Right ventricle myocardium inferior (tissue), 1 donor: Measurements from ENCODE around the gene KCNN3. TPM values are rescaled to one million over a fixed set of nuclear protein-coding genes. Genes with fewer than 3 reads are reported as not detected.
A peak's percentile ranks its signal among the peaks of the same experiment; 100 is the strongest.

Source experiments
- ATAC-seq: fragments of 200-7000 bp; cut with Tn5 transposase; one replicate; pipeline ENCODE4 v1.9.1; 2020; ENCODE audit warnings: mild to moderate bottlenecking, moderate library complexity
- DNase-seq: peaks from one replicate; pipeline ENCODE4 v3.0.0; 2021; ENCODE audit errors: missing footprints
- intact Hi-C: fragments of 100-400 bp; cut with DNase I; formaldehyde crosslinking; loops from one replicate; pipeline ENCODE4 v1.11.0; 2022
- total RNA-seq: library from RNA; stranded (reverse); fragmentation: NEBNext Ultra II Directional; extraction: Animal tissue kit (Norgen Biotek cat#: 25700); gene quantifications from one replicate; pipeline ENCODE4 v1.2.1, GENCODE V29; 2021
- donor health status: DM: no; HTN: yes; CAD: no; lungs with severe emphysema.

The KCNN3 gene
- total RNA-seq, 1 donor from 2014 or later, result 3.4 TPM

DNA sequence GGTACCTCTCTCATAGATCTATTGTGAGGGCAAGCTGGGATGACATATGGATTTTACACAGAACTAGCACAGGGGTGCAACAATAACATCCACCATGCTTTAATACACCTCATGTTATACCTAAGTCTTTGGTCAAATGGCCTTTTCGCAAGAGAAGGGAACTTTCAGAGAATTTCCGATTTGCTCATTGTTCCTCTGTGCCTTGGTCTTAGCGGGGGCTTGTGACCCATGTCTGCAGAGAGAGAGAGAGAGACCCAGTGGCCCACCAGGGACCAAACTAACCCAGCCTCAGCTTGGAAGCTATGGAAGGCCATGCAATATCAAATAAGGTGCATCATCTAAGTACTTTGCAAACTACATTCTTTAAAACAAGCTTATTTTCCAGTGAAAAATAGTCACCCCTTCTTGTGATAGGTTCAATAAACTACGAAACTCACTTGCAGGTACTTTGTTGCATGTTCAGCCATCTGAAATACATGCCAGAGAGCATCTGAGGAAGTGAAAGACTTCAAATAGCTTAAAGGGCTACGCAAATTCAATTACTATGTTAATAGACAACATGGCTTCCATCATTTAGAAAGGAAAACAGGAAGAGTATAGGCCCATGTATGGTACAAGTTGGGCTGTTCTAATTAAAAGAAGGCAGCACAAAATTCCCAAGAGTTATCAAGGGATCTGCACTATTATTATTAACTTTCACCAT, 100.7 kb downstream of the KCNN3 start:
- intact Hi-C loops, result loop anchor here (2.0 kb wide), 1 partner anchor 107 kb away; no protein-coding TSS in a partner anchor
- ATAC-seq, result no peak
- DNase-seq, result no peak

DNA sequence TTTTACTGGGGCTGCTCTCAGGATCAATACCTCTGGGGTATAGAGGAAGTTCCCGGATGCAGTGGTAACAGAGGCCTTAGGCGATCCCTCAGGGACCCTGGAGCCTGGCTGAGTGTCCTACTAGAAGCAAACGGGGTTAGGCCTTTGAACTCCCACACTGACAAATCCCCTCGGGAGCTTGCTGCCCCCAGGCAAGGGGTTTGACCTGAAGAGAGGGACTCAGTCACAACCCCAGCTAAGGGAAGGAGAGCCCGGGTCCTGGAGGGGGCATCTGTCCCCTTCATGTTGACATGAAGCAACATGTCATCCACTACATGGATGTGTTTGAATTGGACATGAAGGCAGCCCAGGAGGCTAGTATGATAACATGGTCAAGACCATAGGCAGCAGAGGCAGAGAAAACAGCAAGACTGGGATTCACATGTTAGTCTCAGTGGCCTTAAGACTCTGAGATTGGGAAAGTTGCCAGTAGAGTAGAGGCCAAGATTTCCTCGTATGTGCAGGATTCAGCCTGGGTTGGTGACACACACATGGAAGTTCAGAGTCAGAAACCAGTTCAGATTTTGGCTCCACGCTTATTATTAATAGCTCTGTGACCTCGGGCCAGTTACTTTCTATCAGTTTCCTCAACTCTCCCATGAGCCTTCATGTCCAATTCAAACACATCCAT, 101.5 kb downstream of the KCNN3 start:
- ATAC-seq, result peak; percentile 63
- DNase-seq, result no peak
- intact Hi-C loops, result loop anchor here (2.0 kb wide), 1 partner anchor 108 kb away; no protein-coding TSS in a partner anchor

DNA sequence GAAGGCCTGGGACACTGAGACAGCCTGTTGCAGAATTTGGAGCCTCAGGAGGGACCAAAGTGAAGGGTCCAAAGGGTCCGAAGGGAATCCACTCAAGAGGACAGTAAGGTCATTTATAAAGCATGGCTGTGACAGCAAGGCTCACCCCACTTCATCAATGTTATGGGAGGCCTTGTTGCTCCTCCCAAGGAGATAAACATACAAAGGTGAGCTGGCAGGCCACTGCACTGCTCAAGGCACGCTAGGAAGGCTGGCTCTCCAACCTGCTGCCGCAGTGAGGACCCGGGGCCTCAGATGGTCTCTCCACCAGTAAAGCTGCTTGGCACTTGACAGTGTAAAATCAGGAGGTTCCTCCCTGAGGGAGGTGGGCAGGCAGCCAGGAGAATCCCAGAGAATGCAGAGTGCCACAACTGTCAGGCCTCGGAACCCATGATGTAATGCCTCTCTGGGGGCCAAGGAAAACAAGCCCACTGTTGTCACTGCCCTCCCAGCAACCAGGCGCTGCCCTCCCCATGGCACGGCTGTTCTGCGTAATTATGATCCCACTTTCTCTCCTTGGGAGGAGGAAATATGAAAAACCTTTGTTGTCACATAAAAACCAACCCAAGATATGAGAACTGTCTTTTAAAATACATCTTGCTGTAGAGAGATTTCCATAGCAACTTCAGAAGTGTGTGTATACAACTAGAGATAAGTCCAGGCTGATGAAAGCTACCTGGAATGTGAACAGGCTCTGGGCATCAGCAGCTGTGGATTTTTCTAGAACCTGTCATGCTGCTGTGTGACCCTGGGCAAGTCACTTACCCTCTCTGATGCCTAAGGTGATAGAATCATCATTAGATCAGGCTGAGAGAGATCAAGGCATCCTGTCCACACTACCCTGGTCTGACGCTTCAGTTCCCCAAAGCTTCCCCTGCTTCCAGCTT, 102.5 kb downstream of the KCNN3 start:
- DNase-seq, result no peak
- peak; percentile 69 for ATAC-seq
- intact Hi-C loops, result loop anchor here (2.0 kb wide), 1 partner anchor 109 kb away; no protein-coding TSS in a partner anchor

DNA sequence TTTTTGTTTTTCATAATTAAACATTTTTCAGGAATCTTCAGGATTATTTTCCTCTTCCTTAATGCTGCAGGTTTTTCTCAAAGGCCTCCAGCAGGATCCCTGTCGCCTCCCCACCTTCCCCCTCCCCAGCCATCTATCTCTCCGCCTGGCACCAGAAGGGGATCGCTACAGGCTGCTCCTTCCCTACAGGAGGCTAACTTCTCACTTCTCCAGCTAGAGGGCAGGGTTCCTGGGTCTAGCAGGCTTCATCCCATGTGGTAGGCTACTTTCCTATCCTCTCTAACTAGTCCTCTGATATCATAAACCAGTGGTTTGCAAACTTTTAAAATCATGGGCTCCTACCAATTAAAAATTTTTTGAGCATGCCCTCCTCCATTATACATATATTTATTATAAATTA, 104.1 kb downstream of the KCNN3 start:
- intact Hi-C loops, result no loop called here
- DNase-seq, result no peak

DNA sequence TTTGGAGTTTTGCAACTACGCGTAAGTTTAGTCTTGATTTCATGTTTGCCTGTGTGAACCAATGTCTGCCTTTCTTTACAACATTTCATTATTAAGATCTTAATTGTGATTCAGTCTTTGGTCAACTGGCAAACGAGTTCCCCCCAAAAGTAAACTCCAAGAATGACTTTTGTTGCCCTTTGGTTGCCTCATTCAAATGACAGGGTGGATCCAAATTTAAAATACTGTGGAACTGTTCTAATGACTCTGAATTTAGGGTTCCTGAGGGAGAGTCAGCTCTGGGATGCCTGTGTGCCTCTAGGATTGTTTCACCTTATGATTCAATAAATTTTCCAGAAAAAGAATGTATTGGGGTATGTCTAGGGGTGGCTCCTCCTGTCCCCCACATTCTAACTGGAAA, 105.3 kb downstream of the KCNN3 start:
- DNase-seq (no peak), ATAC-seq (no peak)
- intact Hi-C loops, result loop anchor here (5.0 kb wide), 2 partner anchors 43 to 207 kb away; partner anchors contain the start of gene UBE2Q1

More for the DNA sequence above, 104.1 kb downstream of the KCNN3 start:
- no peak for ATAC-seq

DNA sequence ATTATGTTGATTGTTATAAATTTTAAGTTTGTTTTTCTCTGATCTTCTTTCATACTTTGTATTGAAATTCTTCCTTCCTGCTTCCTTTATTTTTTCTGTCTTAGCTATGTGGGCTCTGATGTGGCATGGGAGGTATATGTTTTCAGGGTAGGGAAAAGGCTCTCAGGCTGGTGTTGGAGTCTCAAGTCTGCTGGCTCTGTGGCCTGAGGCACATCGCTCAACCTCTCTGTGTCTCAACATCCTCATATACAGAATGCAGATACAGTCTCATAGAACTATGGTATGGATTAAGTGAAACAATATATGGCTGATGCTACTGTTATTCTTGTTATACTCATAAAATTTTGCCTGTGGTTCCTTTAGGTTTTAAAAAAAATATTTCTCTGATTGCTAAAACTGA, 105.9 kb downstream of the KCNN3 start:
- intact Hi-C loops, result loop anchor here (5.0 kb wide), 2 partner anchors 43 to 207 kb away; partner anchors contain the start of gene UBE2Q1
- no peak for DNase-seq

DNA sequence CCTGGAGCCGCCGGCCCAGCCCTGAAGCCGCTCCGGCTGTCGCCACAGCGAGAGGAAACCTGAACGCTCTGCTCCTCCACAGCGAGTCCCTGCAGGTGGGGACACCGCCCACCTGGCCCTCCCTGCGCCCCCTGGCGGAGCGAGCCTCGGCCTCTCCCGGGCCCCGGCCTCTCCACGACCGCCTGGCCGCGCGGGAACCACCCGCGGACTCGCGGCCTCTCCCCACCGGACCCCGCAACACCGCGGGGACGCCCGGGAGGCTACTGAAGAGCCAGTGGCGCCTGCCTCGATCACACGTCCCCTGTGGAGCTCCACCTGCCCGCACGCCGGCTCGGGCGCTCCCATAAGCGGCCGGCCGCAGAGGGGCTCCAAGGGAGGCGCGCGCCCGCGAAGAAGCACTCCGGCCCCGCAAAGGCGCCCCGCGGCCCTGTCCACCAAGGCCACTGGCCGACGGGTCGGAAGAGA, 109.6 kb downstream of the KCNN3 start:
- intact Hi-C loops, result loop anchor here (2.0 to 5.0 kb wide), 3 partner anchors 47 to 203 kb away; partner anchors contain the start of gene UBE2Q1

More for the DNA sequence above, 105.9 kb downstream of the KCNN3 start:
- no peak for ATAC-seq

DNA sequence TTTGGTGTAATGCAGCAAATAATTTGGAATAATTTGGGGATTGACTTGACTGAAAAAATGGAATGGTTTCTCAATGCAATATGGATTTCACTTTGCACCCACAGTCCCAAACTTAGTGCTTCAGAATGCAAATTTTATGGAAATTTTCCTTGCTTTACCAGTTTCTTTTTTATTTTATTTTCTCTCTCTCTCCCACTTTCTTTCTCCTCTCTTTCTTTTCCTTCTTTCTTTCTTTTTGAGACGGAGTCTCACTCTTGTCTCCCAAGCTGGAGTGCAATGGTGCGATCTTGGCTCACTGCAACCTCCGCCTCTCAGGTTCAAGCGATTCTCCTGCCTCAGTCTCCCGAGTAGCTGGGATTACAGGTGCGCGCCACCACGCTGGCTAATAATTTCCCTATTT, 110.3 kb downstream of the KCNN3 start:
- DNase-seq (no peak), ATAC-seq (no peak)
- intact Hi-C loops, result loop anchor here (2.0 to 5.0 kb wide), 3 partner anchors 48 to 202 kb away; partner anchors contain the start of gene UBE2Q1

More for the DNA sequence above, 109.6 kb downstream of the KCNN3 start:
- peak; percentile 86 for DNase-seq
- ATAC-seq, result peak; percentile 79

DNA sequence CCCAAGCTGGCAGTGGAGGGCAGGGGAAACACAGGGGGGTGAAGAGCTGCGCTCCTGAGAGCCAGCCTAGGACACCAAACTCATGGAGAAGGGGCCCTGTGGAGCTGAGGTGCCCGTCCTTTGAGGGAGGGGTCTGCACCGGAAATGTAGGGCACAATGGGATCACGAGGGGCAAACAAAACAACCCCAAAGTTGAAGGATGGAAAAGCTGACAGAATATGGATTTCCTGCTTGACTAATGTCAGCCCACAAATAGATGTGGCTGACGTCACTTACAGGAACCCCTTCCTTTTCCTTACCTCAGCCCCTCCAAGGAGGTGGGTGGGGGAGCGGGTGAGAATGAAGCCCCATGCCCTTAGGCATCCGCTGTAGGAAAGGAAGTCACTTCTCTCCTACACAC, 110.9 kb downstream of the KCNN3 start:
- intact Hi-C loops, result no loop called here
- DNase-seq (no peak), ATAC-seq (no peak)

DNA sequence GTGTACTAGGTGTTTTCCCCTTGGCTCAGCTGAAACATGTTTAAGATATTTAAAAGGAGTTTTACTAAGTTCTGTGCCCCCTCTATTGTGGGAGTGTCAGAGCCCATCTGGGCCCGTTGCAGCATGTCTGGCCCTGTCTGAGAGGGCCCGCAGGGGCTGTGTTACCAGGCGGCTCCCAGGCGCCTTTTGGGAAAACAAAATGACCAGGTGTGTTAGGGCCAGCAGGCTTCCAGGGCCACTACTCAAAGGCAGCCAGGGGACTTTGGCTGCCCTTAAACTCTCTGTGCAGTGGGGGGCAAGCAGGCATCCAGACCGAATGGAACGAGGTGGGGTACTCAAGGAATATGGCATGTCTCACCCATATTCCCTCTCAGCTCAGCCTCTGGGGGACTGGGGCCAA, 111.7 kb downstream of the KCNN3 start:
- DNase-seq (no peak), ATAC-seq (no peak)
- intact Hi-C loops, result no loop called here

DNA sequence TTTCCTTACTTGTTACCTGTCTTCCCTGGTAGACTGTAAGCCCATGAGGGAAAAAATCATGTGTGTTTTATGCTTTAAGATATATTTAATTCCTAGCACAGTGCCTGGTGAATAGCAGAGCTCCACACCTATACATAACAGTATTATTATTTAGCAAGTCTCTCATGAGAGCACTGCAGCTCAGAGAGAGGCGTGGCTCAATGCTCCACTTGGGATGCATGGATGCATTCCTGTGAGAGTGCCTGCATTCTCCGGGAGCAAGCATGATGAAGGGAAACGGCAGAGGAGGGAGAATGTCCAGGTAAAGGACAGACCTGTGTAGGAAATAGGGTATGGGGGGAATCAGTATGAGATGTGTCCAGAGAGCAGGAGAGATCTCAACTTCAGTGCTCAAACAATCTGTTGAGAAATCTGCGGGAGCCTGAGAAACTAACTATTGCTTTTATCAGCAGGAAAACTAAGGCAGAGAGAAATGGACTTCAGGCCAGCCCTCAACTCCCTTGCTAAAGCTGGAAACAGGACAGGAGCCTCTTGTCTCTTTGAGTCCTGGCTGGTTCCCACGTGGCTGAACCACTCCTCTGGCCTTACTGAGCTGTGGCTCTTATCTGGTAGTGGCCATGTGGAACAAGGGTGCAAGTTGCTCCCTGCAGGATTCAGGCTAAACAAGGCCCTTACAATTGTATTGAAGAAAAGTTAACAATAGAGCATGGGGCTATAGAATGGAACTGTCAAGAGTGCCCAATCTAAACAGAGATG, 113.1 kb downstream of the KCNN3 start:
- ATAC-seq, result peak; percentile 85
- intact Hi-C loops, result no loop called here

DNA sequence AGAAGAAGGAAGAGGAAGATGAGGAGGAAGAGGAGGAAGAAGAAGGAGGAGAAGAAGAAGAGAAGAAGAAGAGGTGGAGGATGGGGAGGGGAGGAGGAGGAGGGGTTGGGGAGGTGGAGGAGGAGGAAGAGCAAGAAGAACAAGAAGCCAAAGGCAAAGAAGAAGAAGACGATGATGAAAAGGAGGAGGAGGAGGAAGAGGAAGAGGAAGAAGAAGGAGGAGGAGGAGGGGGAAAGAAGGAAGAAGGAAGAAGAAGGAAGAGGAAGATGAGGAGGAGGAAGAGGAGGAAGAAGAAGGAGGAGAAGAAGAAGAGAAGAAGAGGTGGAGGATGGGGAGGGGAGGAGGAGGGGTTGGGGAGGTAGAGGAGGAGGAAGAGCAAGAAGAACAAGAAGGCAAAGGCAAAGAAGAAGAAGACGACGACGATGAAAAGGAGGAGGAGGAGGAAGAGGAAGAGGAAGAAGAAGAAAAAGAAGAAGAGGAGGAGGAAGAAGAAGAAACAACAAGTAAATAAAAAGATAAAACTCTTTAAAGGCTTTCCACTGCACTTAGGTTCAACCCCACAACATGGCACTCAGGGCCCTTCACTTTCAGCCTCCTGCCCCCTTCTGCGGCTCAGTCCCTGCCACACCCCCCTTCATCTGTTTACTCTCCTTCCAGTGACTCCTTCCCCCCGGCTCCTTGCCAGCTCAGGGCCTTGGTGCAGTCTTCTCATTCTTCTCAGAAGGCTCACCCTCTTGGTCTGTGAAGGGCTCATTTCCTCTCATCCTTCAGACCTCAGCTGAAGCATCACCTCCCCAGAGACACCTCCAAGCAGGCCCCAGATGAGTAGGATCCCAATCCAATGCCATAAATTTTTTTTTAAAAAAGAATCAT, 114.0 kb downstream of the KCNN3 start:
- ATAC-seq (no peak), DNase-seq (no peak)
- intact Hi-C loops, result no loop called here

More for the DNA sequence above, 113.1 kb downstream of the KCNN3 start:
- no peak for DNase-seq

DNA sequence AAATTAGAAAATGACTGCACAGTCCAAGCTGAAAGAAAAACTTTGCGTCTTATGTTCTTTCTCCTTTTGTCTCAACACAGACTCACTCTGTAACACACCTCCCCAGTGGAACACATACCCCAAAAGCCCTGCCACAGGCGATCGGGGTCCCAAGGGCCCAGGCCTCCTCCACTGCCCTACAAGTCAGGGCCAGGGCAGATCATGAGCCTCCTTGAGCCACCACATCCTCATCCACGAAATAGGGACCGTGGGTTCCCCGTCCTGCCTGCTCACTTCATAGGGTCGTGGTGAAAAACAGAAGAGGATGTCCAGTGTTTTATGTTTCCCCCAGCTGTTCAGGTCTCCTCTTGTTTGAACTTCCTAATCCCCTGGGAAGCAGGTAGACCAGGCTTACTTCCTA, 116.7 kb downstream of the KCNN3 start:
- ATAC-seq (no peak), DNase-seq (no peak)
- intact Hi-C loops, result no loop called here

DNA sequence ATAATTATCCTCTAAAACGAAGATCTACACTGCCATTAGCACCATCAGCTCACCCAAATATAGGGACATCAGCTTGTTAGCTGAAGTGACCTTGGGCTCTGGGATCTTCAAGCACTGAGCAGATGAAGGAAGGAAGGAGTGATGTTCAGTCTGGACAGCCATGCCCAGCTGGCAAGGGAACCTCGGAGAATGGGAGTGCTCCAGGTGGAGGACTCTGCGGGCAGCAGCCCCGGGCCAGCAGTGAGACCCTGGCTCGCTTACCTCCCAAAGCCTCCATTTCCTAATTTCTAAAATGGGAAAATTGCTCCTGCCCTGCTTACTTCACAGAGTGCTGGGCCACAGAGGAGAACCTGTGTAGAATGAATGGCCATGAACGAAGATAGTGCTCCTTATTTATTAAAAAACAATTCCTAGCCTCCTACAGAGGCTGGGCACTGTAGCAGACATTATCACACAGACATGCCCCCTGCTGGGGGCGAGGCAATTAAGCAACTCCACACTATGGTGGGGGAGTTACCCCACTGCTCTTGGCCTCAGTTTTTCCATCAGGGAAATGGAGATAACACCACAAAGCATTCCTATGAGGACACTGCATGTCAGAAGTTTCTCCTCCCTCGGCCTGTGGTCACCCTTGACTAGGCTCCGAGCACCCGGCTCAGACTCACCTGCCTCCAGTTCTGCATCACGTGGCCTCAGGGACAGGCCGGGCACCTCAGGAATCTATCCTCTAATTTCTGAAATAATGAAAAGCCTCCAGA, 117.6 kb downstream of the KCNN3 start:
- no peak for ATAC-seq
- intact Hi-C loops, result no loop called here
- DNase-seq, result no peak

DNA sequence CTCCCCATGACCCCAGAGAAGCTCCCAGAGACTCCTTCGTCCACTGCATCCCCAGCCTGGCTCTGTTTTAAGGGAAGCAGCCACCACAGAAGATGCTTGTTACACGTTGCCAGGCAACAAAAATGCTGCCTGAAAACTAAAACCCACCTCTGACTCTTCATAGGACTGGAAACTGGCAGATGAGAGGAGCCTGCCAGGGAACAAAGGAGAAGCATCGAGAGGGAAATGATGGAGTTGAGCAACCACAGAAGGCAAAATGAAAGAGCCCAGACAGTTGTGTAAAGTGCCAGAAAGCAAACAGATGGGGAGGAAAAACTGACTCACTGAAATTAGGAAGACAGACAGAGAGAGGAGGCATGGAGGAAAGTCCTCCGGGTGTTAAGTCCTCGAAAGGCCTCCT, 118.4 kb downstream of the KCNN3 start:
- DNase-seq (no peak), ATAC-seq (peak; percentile 80)
- intact Hi-C loops, result no loop called here
